Esophagus muscularis mucosa (tissue), 4 donors: ENCODE data around the gene LIMCH1. TPM values are rescaled to one million over a fixed set of nuclear protein-coding genes. Genes with fewer than 3 reads are reported as not detected.

Experiments used
- DNase-seq: peaks from one replicate; pipeline ENCODE4 v3.0.0-alpha.2; 2017; ENCODE audit errors: extremely low spot score
- H3K27ac ChIP-seq, 4 donors: fragments of 200-600 bp; sonication (generic); replicated peaks in 1 of 4; 1 replicate in 3 of 4; 2 replicates in 1 of 4; pipeline ENCODE4 v1.5.1; 2016 to 2019; ENCODE audit warnings: mild to moderate bottlenecking in 1 of 4
- H3K27me3 ChIP-seq, 4 donors: fragments of 200-600 bp; sonication (generic); one replicate each; pipeline versions ENCODE4 v1.5.1 to v1.6.0; 2016 to 2019
- H3K36me3 ChIP-seq, 4 donors: fragments of 200-600 bp; sonication (generic); one replicate each; pipeline ENCODE4 v1.5.1; 2016 to 2019
- H3K4me1 ChIP-seq, 4 donors: fragments of 200-600 bp; sonication (generic); one replicate each; pipeline ENCODE4 v1.5.1; 2016 to 2019
- H3K4me3 ChIP-seq, 4 donors: fragments of 200-600 bp; sonication (generic); 1 replicate in 2 of 4; 2 replicates in 2 of 4; pipeline ENCODE4 v1.5.1; 2016 to 2019; ENCODE audit warnings: mild to moderate bottlenecking in 4 of 4, moderate library complexity in 1 of 4
- H3K9me3 ChIP-seq, 4 donors: fragments of 200-600 bp; sonication (generic); 1 replicate in 3 of 4; 2 replicates in 1 of 4; pipeline ENCODE4 v1.5.1; 2016 to 2019
- EP300 ChIP-seq: sonication (generic); formaldehyde crosslinking; IDR thresholded peaks from one replicate; pipeline ENCODE4 v1.6.1; 2017; ENCODE audit warnings: antibody characterized with exemption
- POLR2A ChIP-seq: fragments of 450-650 bp; IDR thresholded peaks from one replicate; pipeline ENCODE4 v1.6.1; 2017; ENCODE audit warnings: antibody characterized with exemption, moderate library complexity, mild to moderate bottlenecking, low read depth
- POLR2AphosphoS5 ChIP-seq, 2 donors: sonication (generic); formaldehyde crosslinking; IDR thresholded peaks; one replicate each; pipeline ENCODE4 v1.6.1; 2017; ENCODE audit warnings: antibody characterized with exemption in 2 of 2
- WGBS: methylation state at CpG from one replicate; pipeline ENCODE4 v1.1.5; 2018; 5-methylcytosine and 5-hydroxymethylcytosine counted together
- intact Hi-C: fragments of 100-400 bp; cut with DNase I; formaldehyde crosslinking; loops from one replicate; pipeline ENCODE4 v1.15.1; 2023
- total RNA-seq, 4 donors: library from RNA; depleted of rRNA; stranded (reverse); fragments of >200 nt; gene quantifications; one replicate each; pipeline versions ENCODE4 v1.1.0 to v1.2.1, GENCODE V29; 2016
- TF ChIP-seq, protein P1 (sequence below), 3 experiments: fragments of 200-600 bp in 2 of 3; fragments of 450-650 bp in 1 of 3; sonication (generic) in 2 of 3; IDR thresholded peaks; one replicate each; pipeline ENCODE4 v1.5.1; 2017 to 2019; ENCODE audit warnings: antibody characterized with exemption in 3 of 3, mild to moderate bottlenecking in 2 of 3, moderate library complexity in 1 of 3

The LIMCH1 gene
- total RNA-seq, 4 donors from 2014 or later: 49.0 to 101 (median 72.1) TPM

DNA sequence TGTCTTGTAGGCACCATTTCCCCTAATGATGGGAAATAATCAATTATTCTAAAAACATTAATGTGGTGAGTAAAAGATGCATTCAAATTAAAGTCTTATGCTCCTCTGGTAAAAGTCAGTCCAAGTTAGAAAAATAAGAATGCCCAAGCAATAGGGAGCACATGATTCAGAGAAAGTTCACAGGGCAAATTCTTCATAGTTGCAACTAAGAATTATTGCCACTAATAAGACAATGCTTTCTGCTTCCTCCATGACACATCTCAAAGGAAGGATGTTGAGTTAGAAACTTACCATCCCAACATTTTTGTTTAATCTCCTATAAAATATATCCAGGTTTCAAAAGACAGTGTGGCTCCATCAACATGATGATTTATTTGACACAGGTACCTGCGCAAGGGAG lies 184.2 kb downstream of the LIMCH1 start:
- TF ChIP-seq EP300: no peak
- TF ChIP-seq, protein P1, sequence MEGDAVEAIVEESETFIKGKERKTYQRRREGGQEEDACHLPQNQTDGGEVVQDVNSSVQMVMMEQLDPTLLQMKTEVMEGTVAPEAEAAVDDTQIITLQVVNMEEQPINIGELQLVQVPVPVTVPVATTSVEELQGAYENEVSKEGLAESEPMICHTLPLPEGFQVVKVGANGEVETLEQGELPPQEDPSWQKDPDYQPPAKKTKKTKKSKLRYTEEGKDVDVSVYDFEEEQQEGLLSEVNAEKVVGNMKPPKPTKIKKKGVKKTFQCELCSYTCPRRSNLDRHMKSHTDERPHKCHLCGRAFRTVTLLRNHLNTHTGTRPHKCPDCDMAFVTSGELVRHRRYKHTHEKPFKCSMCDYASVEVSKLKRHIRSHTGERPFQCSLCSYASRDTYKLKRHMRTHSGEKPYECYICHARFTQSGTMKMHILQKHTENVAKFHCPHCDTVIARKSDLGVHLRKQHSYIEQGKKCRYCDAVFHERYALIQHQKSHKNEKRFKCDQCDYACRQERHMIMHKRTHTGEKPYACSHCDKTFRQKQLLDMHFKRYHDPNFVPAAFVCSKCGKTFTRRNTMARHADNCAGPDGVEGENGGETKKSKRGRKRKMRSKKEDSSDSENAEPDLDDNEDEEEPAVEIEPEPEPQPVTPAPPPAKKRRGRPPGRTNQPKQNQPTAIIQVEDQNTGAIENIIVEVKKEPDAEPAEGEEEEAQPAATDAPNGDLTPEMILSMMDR (IDR thresholded peaks at IDR 0.05): no peak
- TF ChIP-seq POLR2AphosphoS5 (IDR thresholded peaks at IDR 0.05): no peak
- Histone ChIP-seq H3K36me3 (no peaks in the 10 kb centered on the region), H3K9me3 (peaks cover 0 to 19% (median 14%) of the 10 kb centered on the region in 4 donors), H3K27ac (no peak overlapping the region), H3K4me3 (no peak overlapping the region), H3K27me3 (peaks cover 0 to 25% (median 0%) of the 10 kb centered on the region in 4 donors), H3K4me1 (no peaks in the 10 kb centered on the region)
- no peak for DNase-seq
- intact Hi-C loops: no loop called here
- 92% methylated on average over 1 of the region's 1 CpG for WGBS

DNA sequence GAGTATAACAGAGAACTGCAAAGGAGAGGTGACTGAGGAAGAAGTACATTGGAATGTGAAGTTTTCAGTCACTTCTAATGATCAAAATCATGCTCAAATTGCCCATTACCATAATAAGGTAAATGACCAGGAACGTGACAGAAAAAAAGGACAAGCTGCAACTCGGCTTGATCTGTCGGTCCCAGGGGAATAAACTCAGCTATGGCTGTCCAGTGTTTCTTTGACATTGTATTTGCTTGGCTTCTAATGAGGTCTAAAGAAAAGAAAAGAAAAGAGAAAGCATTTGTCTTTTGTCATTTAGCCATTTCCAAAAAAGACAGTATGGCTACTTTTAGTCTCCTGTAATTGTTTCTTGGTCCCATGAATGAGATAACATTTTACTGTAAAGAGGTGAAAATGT lies 185.3 kb downstream of the LIMCH1 start:
- intact Hi-C loops: no loop called here
- Histone ChIP-seq H3K36me3 (no peaks in the 10 kb centered on the region), H3K9me3 (peaks cover 0 to 19% (median 14%) of the 10 kb centered on the region in 4 donors), H3K27me3 (peaks cover 0 to 33% (median 0%) of the 10 kb centered on the region in 4 donors), H3K4me1 (no peaks in the 10 kb centered on the region), H3K4me3 (no peak overlapping the region), H3K27ac (no peak overlapping the region)
- 72% methylated on average over 3 of the region's 3 CpGs for WGBS
- TF ChIP-seq, protein P1 (IDR thresholded peaks at IDR 0.05): no peak
- TF ChIP-seq EP300: no peak
- TF ChIP-seq POLR2A: no peak
- no peak for TF ChIP-seq POLR2AphosphoS5 (IDR thresholded peaks at IDR 0.05)
- DNase-seq: no peak

DNA sequence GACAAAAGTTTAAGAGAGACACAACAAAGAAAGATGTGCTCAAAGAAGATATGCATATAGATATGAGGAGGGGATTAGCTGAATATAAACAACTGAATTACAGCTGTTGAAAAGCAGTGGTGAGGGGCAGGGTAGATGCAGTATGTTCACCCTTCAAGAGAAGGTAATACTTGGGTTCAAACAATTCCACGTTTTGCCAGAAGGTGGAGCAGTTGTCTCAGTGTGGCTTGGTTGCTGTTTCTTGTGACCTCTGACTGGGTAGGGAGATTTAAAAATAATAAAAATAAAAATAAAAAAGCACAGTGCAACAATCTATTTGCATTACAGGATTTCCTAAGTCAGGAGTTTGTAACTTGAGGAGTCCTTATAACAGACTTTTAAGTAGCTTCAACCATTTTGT lies 187.3 kb downstream of the LIMCH1 start:
- Histone ChIP-seq H3K9me3 (peaks cover 0 to 19% (median 14%) of the 10 kb centered on the region in 4 donors), H3K27ac (no peak overlapping the region), H3K4me1 (no peaks in the 10 kb centered on the region), H3K27me3 (peaks cover 0 to 24% (median 0%) of the 10 kb centered on the region in 4 donors), H3K36me3 (no peaks in the 10 kb centered on the region), H3K4me3 (no peak overlapping the region)
- WGBS: 0% methylated on average over 1 of the region's 1 CpG
- intact Hi-C loops: no loop called here
- DNase-seq: no peak
- TF ChIP-seq POLR2AphosphoS5 (IDR thresholded peaks at IDR 0.05) (no peak), POLR2A (no peak), EP300 (no peak)
- TF ChIP-seq, protein P1 (IDR thresholded peaks at IDR 0.05): no peak

DNA sequence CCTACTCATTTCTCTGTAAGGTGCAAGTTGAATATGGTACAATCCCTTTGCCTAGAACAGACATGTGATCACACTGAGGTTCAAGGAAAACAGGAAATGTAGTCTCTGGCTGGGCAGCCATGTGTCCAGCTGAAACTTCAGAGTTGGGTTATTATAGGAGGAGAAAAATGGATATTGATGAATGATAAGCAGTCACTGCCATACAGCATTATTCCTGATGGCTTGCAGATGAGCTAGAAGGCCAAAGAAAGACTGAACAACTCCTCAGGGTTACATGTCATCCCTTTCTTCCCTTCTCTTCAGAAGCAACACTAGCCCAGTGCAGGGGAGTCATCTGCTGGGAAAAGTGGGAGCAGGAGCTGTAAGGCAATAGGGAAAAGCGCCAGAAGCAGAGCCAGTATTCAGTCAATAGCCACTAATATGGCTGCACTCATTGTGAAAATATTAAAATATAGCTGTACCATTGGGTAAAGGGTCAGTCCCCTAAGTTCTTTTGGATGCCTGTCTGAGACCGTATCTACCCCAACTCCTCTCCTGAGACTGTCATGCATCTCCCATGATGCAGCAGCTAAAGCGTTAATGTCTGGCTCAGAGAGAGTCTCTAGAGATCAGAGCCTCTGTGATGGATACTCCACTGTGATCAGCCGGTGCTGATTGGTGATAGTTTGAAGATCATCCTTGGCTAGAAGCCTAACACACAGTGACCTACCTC lies 190.1 kb downstream of the LIMCH1 start:
- Histone ChIP-seq H3K4me3 (no peak overlapping the region), H3K36me3 (no peaks in the 10 kb centered on the region), H3K9me3 (peaks cover 0 to 19% (median 14%) of the 10 kb centered on the region in 4 donors), H3K27me3 (peaks cover 0 to 29% (median 0%) of the 10 kb centered on the region in 4 donors), H3K27ac (no peak overlapping the region), H3K4me1 (no peaks in the 10 kb centered on the region)
- TF ChIP-seq POLR2A (no peak), EP300 (no peak), POLR2AphosphoS5 (IDR thresholded peaks at IDR 0.05) (no peak)
- TF ChIP-seq, protein P1 (IDR thresholded peaks at IDR 0.05): no peak
- intact Hi-C loops: no loop called here
- 62% methylated on average over 4 of the region's 4 CpGs for WGBS
- peak; percentile 70 for DNase-seq

DNA sequence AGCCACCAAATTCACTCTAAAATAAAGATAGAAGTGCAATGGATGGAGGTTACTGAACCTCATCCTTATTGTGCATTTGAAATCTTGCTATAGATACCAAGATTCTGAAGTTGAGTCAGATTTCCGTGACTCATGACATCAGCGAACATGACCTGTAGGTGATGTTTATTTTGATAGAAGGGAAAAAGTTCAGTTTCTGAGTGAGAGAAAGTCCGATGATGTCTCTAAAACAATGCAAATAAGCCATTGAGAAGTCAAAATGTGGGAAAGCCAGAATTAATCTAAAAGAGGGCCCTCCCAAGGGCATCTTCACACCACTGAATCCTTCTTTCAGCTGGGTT lies 190.6 kb downstream of the LIMCH1 start:
- Histone ChIP-seq H3K36me3 (no peaks in the 10 kb centered on the region), H3K27ac (no peak overlapping the region), H3K4me1 (no peaks in the 10 kb centered on the region), H3K4me3 (no peak overlapping the region), H3K9me3 (peaks cover 0 to 19% (median 14%) of the 10 kb centered on the region in 4 donors), H3K27me3 (peaks cover 0 to 29% (median 0%) of the 10 kb centered on the region in 4 donors)
- intact Hi-C loops: no loop called here
- TF ChIP-seq POLR2A (no peak), POLR2AphosphoS5 (IDR thresholded peaks at IDR 0.05) (no peak), EP300 (no peak)
- TF ChIP-seq, protein P1 (IDR thresholded peaks at IDR 0.05): no peak
- DNase-seq: peak; percentile 3
- WGBS: 48% methylated on average over 3 of the region's 3 CpGs
